Epithelial cell of esophagus (primary cell): ENCODE results near the gene TM9SF1.

Source experiments
- DNase-seq: peaks from one replicate; pipeline ENCODE4 v3.0.0; 2010; ENCODE audit warnings: low read depth
- H3K4me3 ChIP-seq: 2 replicates; pipeline ENCODE4 v1.5.1; 2011; ENCODE audit warnings: mild to moderate bottlenecking, low read length, control low read depth
- CTCF ChIP-seq: IDR thresholded peaks from 2 replicates; pipeline ENCODE4 v1.5.1; 2011; ENCODE audit warnings: low read depth, mild to moderate bottlenecking, low read length, control low read depth, inconsistent platforms; ENCODE audit not compliant: insufficient read depth; ENCODE audit errors: missing control alignments

Gene TM9SF1

GRCh38 chr14:24172871-24173281 lies 22.4 kb downstream of the TM9SF1 start:
- no peak overlapping the region for H3K4me3 ChIP-seq
- no peak for DNase-seq
- no peak for TF ChIP-seq CTCF

- no peak for TF ChIP-seq CTCF
- no peak for DNase-seq
- H3K4me3 ChIP-seq, result no peak overlapping the region
Observed at GRCh38 chr14:24172261-24172860, 22.9 kb downstream of the TM9SF1 start.

- no peak within 1 kb of the TSS for H3K4me3 ChIP-seq
- TF ChIP-seq CTCF, result no peak
- peak; percentile 66 for DNase-seq
Observed at GRCh38 chr14:24171422-24172260, 23.6 kb downstream of the TM9SF1 start, which contains the start of gene REC8. Gene REC8 (plus strand): TSS chr14:24172080. CDS start chr14:24172553, 473 bp downstream.

- H3K4me3 ChIP-seq, result no peak overlapping the region
- DNase-seq, result no peak
- no peak for TF ChIP-seq CTCF
Observed at GRCh38 chr14:24167469-24168114, 27.6 kb downstream of the TM9SF1 start.

GRCh38 chr14:24165785-24166184 lies 29.5 kb downstream of the TM9SF1 start:
- no peak overlapping the region for H3K4me3 ChIP-seq
- TF ChIP-seq CTCF, result no peak
- no peak for DNase-seq

- no peak for DNase-seq
- H3K4me3 ChIP-seq, result no peak overlapping the region
- TF ChIP-seq CTCF, result no peak
Observed at GRCh38 chr14:24164518-24164991, 30.7 kb downstream of the TM9SF1 start.
